ENCODE results near the gene MMP19.
A peak's percentile ranks its signal among the peaks of the same experiment; 100 is the strongest.

GRCh38 chr12:55797068-55797467 is 45.7 kb downstream of the MMP19 start:
- TF ChIP-seq CTCF (IDR thresholded peaks at IDR 0.05) (peak; percentile 4 to 43 (median 40)), POLR2A (IDR thresholded peaks at IDR 0.05) (no peak)

All from testis (tissue), 2 donors.